Stimulated activated CD4-positive, alpha-beta T cell treated with anti-CD3 and anti-CD28 coated beads, Interleukin-4, amount 100 ng/mL, for 4 hours (primary cell): ENCODE data around the gene GAGE13.
"Not testable (repeated sequence)": the region's sequence is repeated elsewhere in the genome, so short reads cannot be mapped to it uniquely, and the experiment has no call there.

Experiments used
- DNase-seq, 2 experiments: peaks; one replicate each; pipeline ENCODE4 v3.0.0-alpha.2; 2020

GAGE13 gene

GRCh38 chrX:49341449-49341848, 10.1 kb downstream of the GAGE13 start:
- not testable (repeated sequence) for DNase-seq

- DNase-seq = not testable (repeated sequence)
Observed at GRCh38 chrX:49344496-49345175, 13.3 kb downstream of the GAGE13 start.

- not testable (repeated sequence) for DNase-seq
Observed at GRCh38 chrX:49345402-49345801, 14.0 kb downstream of the GAGE13 start.

- not testable (repeated sequence) for DNase-seq
Observed at GRCh38 chrX:49346150-49346549, 14.8 kb downstream of the GAGE13 start.
